ENCODE measurements around the gene FIGN. TPM values are rescaled to one million over a fixed set of nuclear protein-coding genes. Genes with fewer than 3 reads are reported as not detected.

FIGN gene, protein sequence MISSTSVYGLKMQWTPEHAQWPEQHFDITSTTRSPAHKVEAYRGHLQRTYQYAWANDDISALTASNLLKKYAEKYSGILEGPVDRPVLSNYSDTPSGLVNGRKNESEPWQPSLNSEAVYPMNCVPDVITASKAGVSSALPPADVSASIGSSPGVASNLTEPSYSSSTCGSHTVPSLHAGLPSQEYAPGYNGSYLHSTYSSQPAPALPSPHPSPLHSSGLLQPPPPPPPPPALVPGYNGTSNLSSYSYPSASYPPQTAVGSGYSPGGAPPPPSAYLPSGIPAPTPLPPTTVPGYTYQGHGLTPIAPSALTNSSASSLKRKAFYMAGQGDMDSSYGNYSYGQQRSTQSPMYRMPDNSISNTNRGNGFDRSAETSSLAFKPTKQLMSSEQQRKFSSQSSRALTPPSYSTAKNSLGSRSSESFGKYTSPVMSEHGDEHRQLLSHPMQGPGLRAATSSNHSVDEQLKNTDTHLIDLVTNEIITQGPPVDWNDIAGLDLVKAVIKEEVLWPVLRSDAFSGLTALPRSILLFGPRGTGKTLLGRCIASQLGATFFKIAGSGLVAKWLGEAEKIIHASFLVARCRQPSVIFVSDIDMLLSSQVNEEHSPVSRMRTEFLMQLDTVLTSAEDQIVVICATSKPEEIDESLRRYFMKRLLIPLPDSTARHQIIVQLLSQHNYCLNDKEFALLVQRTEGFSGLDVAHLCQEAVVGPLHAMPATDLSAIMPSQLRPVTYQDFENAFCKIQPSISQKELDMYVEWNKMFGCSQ
- 27.7 and 41.1 TPM in 2 replicates for total RNA-seq (ENCODE audit: low replicate concordance)

DNA sequence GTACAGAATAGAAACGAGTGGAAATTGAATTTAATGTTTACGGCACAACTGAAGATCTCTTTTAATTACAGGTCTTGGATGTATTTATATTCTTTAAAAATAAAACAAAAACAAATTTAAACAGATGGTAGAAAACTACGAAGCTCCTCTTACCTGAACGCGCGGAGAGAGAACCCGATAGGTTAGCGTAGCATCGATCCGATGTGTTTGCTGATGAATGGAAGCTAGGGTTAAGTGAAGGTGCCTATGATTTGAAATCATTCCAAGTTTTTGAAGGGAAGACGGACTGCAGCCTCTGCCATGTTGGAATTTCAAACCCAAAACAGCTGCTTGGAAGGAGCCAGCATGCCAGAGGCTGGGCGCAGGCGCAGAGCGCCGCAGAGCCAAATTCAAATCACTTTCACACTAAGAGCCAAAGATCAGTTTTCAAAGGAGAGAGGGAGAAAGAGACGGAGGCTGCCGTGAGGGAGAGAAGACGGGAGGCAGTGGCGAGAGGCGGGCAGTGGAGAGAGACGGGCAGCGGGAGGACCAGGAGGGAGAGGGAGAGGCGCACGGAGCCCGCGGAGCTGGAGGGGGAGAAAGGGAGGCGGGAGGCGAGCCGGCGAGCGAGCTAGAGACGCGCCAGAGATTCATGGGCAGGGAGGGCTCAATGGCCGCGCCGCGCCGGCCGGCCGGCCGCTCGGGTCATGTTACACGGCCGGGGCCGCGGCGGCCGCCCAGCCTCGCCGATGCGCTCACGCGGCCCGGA lies at the start of gene FIGN:
Gene FIGN (minus strand): TSS at position 324 of the 748 bp plus-strand sequence. CDS start 1,081 bp downstream, outside the sequence.
- Histone ChIP-seq H3K9me3 (ENCODE audit: low read depth) (no peaks in the 10 kb centered on the region), H4K20me1 (ENCODE audit: low read depth) (no peaks in the 10 kb centered on the region), H3K27me3 (no peaks in the 10 kb centered on the region), H3K36me3 (no peaks in the 10 kb centered on the region), H3K79me2 (ENCODE audit: low read depth) (peaks cover 49% of the 10 kb centered on the region), H3K9ac (peak within 1 kb of the TSS; percentile 86), H2AFZ (replicated peaks) (peak within 1 kb of the TSS; percentile 57), H3F3A (ENCODE audit: low read depth) (peaks cover 28% of the 10 kb centered on the region), H3K4me2 (peak within 1 kb of the TSS; percentile 95), H3K4me3 (peak within 1 kb of the TSS; percentile 92), H3K4me1 (peaks cover 39% of the 10 kb centered on the region), H3K27ac (peak within 1 kb of the TSS; percentile 99)
- H3K9me3 Mint-ChIP-seq, result no peaks in the 10 kb centered on the region
- TF ChIP-seq EZH2phosphoT487 (IDR thresholded peaks at IDR 0.05) (no peak), EZH2 (IDR thresholded peaks at IDR 0.05) (no peak)
- TF ChIP-seq, protein P1, sequence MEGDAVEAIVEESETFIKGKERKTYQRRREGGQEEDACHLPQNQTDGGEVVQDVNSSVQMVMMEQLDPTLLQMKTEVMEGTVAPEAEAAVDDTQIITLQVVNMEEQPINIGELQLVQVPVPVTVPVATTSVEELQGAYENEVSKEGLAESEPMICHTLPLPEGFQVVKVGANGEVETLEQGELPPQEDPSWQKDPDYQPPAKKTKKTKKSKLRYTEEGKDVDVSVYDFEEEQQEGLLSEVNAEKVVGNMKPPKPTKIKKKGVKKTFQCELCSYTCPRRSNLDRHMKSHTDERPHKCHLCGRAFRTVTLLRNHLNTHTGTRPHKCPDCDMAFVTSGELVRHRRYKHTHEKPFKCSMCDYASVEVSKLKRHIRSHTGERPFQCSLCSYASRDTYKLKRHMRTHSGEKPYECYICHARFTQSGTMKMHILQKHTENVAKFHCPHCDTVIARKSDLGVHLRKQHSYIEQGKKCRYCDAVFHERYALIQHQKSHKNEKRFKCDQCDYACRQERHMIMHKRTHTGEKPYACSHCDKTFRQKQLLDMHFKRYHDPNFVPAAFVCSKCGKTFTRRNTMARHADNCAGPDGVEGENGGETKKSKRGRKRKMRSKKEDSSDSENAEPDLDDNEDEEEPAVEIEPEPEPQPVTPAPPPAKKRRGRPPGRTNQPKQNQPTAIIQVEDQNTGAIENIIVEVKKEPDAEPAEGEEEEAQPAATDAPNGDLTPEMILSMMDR (IDR thresholded peaks at IDR 0.05), result no peak
- peaks cover 4% of the 10 kb centered on the region for H3K27me3 Mint-ChIP-seq (ENCODE audit: insufficient read depth, low read depth)
- H3K4me1 Mint-ChIP-seq, result peaks cover 34% of the 10 kb centered on the region
- peak within 1 kb of the TSS; percentile 98 for H3K27ac Mint-ChIP-seq
- no peaks in the 10 kb centered on the region for H3K36me3 Mint-ChIP-seq
- DNase-seq (ENCODE audit: low spot score), result peak; percentile 94
- H3K4me3 Mint-ChIP-seq, result peak within 1 kb of the TSS; percentile 94

DNA sequence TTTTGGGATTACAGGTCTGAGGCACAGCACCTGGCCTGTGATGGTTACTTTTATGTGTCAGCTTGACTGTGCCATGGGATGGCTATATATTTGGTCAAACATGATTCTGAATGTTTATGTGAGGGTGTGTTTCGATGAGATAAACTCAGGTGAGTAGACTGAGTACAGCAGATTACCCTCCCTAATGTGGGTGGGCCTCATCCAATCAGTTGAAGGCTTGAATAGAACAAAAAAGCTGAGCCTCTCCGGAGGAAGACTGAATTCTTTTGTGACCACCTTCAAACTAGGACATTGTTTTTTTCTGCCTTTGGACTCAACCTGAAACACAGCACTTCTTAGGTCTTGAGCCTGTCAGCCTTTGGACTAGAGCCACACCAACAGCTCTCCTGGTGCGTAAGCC lies 49.4 kb upstream of the FIGN start:
- no peak for TF ChIP-seq EZH2 (IDR thresholded peaks at IDR 0.05)
- no peak for TF ChIP-seq EZH2phosphoT487 (IDR thresholded peaks at IDR 0.05)
- TF ChIP-seq, protein P1 (IDR thresholded peaks at IDR 0.05), result no peak
- H3K4me3 Mint-ChIP-seq, result no peak overlapping the region
- no peaks in the 10 kb centered on the region for H4K20me1 ChIP-seq (ENCODE audit: low read depth)

DNA sequence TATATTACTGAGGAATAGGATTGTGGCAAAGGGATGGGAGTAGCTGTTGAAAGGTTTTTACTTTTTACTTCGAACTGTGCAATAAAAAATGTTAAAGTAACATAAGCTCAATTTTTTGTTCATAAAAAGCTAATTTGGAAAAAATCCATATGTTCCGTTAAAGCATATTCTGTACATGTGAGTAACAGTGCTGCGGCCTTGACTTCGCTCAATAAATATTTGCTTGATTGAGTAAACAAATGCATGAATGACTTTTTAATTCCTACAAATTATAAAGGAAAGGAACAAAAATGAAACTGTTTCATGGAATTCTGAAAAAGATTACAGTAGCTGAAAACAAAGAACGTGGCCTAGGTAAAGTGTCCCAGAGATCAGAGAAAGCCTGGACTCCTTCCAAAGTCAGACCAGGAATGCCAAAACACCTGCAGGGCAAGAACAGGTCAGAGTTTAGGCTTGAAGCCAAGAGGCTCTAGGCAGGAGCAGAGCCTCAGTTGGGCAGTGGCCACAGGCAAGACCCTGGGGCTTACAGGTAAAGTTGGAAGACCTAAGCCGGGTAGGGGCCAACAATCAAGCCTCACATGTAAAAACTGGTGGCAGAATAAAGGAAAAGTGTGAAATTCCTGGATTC lies 44.3 kb upstream of the FIGN start:
- Histone ChIP-seq H3K9ac (no peak overlapping the region), H3K27me3 (no peaks in the 10 kb centered on the region), H3K9me3 (ENCODE audit: low read depth) (no peaks in the 10 kb centered on the region), H3K4me2 (no peak overlapping the region), H3K79me2 (ENCODE audit: low read depth) (no peaks in the 10 kb centered on the region), H3K36me3 (no peaks in the 10 kb centered on the region), H3F3A (ENCODE audit: low read depth) (no peaks in the 10 kb centered on the region), H4K20me1 (ENCODE audit: low read depth) (no peaks in the 10 kb centered on the region), H2AFZ (replicated peaks) (no peak overlapping the region), H3K4me1 (no peaks in the 10 kb centered on the region), H3K4me3 (no peak overlapping the region), H3K27ac (no peak overlapping the region)
- DNase-seq (ENCODE audit: low spot score), result no peak
- Mint-ChIP-seq H3K27me3 (ENCODE audit: insufficient read depth, low read depth) (no peaks in the 10 kb centered on the region), H3K4me1 (no peaks in the 10 kb centered on the region), H3K4me3 (no peak overlapping the region), H3K36me3 (no peaks in the 10 kb centered on the region), H3K27ac (no peak overlapping the region), H3K9me3 (no peaks in the 10 kb centered on the region)
- TF ChIP-seq, protein P1 (IDR thresholded peaks at IDR 0.05), result no peak
- TF ChIP-seq EZH2 (IDR thresholded peaks at IDR 0.05) (no peak), EZH2phosphoT487 (IDR thresholded peaks at IDR 0.05) (no peak)

More for the DNA sequence above, 49.4 kb upstream of the FIGN start:
- Histone ChIP-seq H3K79me2 (ENCODE audit: low read depth) (no peaks in the 10 kb centered on the region), H3F3A (ENCODE audit: low read depth) (no peaks in the 10 kb centered on the region), H3K27ac (no peak overlapping the region), H3K4me1 (no peaks in the 10 kb centered on the region), H3K4me3 (no peak overlapping the region), H3K36me3 (no peaks in the 10 kb centered on the region), H3K9me3 (ENCODE audit: low read depth) (no peaks in the 10 kb centered on the region), H3K27me3 (no peaks in the 10 kb centered on the region), H2AFZ (replicated peaks) (no peak overlapping the region), H3K9ac (no peak overlapping the region), H3K4me2 (no peak overlapping the region)
- Mint-ChIP-seq H3K4me1 (no peaks in the 10 kb centered on the region), H3K27ac (no peak overlapping the region), H3K9me3 (no peaks in the 10 kb centered on the region), H3K36me3 (no peaks in the 10 kb centered on the region), H3K27me3 (ENCODE audit: insufficient read depth, low read depth) (peaks cover 2% of the 10 kb centered on the region)
- DNase-seq (ENCODE audit: low spot score), result no peak

Data from neural progenitor cell (in vitro differentiated cells).